GM20000 (cell line): ENCODE measurements around the gene ELOVL7.
"Not testable (repeated sequence)": the region's sequence is repeated elsewhere in the genome, so short reads cannot be mapped to it uniquely, and the experiment has no call there.

Experiments
- DNase-seq: peaks from one replicate; pipeline ENCODE4 v3.0.0; 2012; ENCODE audit warnings: low spot score
- CTCF ChIP-seq: IDR thresholded peaks from 2 replicates; pipeline ENCODE4 v1.5.1; 2012; ENCODE audit warnings: mild to moderate bottlenecking, control low read depth; ENCODE audit errors: extremely low read depth, missing control alignments

The ELOVL7 gene

GRCh38 chr5:60754495-60754894 lies 89.6 kb downstream of the ELOVL7 start:
- no peak for DNase-seq
- no peak for TF ChIP-seq CTCF

GRCh38 chr5:60744682-60745081 lies 99.4 kb downstream of the ELOVL7 start:
- no peak for TF ChIP-seq CTCF
- DNase-seq, result no peak

- no peak for DNase-seq
- TF ChIP-seq CTCF, result no peak
Observed at GRCh38 chr5:60743511-60744314, 100.4 kb downstream of the ELOVL7 start.

GRCh38 chr5:60740322-60740721 lies 103.7 kb downstream of the ELOVL7 start:
- no peak for TF ChIP-seq CTCF
- no peak for DNase-seq

- DNase-seq, result no peak
- no peak for TF ChIP-seq CTCF
Observed at GRCh38 chr5:60738933-60739332, 105.1 kb downstream of the ELOVL7 start.

GRCh38 chr5:60738461-60738860 lies 105.6 kb downstream of the ELOVL7 start:
- no peak for DNase-seq
- TF ChIP-seq CTCF, result no peak

- not testable (repeated sequence) for DNase-seq
Observed at GRCh38 chr5:60730858-60731257, 113.2 kb downstream of the ELOVL7 start.
